HEK293 (cell line): Measurements from ENCODE around the gene SEMA6A.

ENCODE experiments used
- CTCF ChIA-PET: fragments of 350-600 bp; formaldehyde crosslinking; extraction: SDS; loops from one replicate; lab custom pipeline; 2021; ENCODE audit warnings: antibody characterized with exemption; lab: Yijun Ruan, JAX
- POLR2A ChIA-PET: fragments of 300-600 bp; formaldehyde crosslinking; extraction: SDS; loops from one replicate; lab custom pipeline; 2020; ENCODE audit warnings: antibody characterized with exemption, inconsistent platforms; lab: Yijun Ruan, JAX
- H3K27ac ChIP-seq: fragments of 200-500 bp; sonication (Bioruptor generic); 2 replicates; pipeline ENCODE4 v1.5.1; 2014; ENCODE audit warnings: low read depth, low read length, control low read depth, inconsistent platforms; ENCODE audit errors: extremely low read depth
- H3K36me3 ChIP-seq, 2 experiments: fragments of 200-500 bp in 1 of 2; sonication (Bioruptor generic) in 1 of 2; 1 replicate in 1 of 2; 2 replicates in 1 of 2; pipeline ENCODE4 v1.5.1; 2014 to 2017; ENCODE audit warnings: inconsistent platforms in 2 of 2, low read length in 2 of 2; ENCODE audit not compliant: control insufficient read depth in 2 of 2, insufficient read depth in 1 of 2
- H3K4me1 ChIP-seq: fragments of 200-500 bp; sonication (Bioruptor generic); 2 replicates; pipeline ENCODE4 v1.5.1; 2014; ENCODE audit warnings: mild to moderate bottlenecking, low read length, inconsistent platforms; ENCODE audit not compliant: control insufficient read depth, insufficient read depth
- H3K4me3 ChIP-seq: 2 replicates; pipeline ENCODE4 v1.5.1; 2011; ENCODE audit warnings: low read depth, mild to moderate bottlenecking, control low read depth, low read length, moderate library complexity
- H3K9me3 ChIP-seq: fragments of 200-500 bp; sonication (Bioruptor generic); 2 replicates; pipeline ENCODE4 v1.5.1; 2014; ENCODE audit warnings: low read depth, low read length, inconsistent platforms; ENCODE audit not compliant: control insufficient read depth, insufficient read depth
- CTCF ChIP-seq: fragments of 450-650 bp; formaldehyde crosslinking; IDR thresholded peaks from 2 replicates; pipeline ENCODE4 v1.5.1; 2016; ENCODE audit warnings: missing biosample characterization, missing genetic modification characterization
- FEZF1 ChIP-seq: fragments of 450-650 bp; formaldehyde crosslinking; IDR thresholded peaks from 2 replicates; pipeline ENCODE4 v1.5.1; 2016; ENCODE audit warnings: missing biosample characterization, missing genetic modification characterization
- IKZF3 ChIP-seq: fragments of 450-650 bp; IDR thresholded peaks from 2 replicates; pipeline ENCODE4 v1.5.0; 2018; ENCODE audit warnings: missing biosample characterization, mild to moderate bottlenecking, missing genetic modification characterization, moderate library complexity
- KLF10 ChIP-seq: fragments of 450-650 bp; IDR thresholded peaks from 2 replicates; pipeline ENCODE4 v1.5.1; 2018; ENCODE audit warnings: missing biosample characterization, mild to moderate bottlenecking, missing genetic modification characterization
- MZF1 ChIP-seq: fragments of 450-650 bp; formaldehyde crosslinking; IDR thresholded peaks from 2 replicates; pipeline ENCODE4 v1.5.1; 2017; ENCODE audit warnings: missing biosample characterization, missing genetic modification characterization, borderline replicate concordance
- PATZ1 ChIP-seq: fragments of 450-650 bp; formaldehyde crosslinking; IDR thresholded peaks from 2 replicates; pipeline ENCODE4 v1.5.1; 2016; ENCODE audit warnings: missing biosample characterization, missing genetic modification characterization
- PRDM1 ChIP-seq: fragments of 450-650 bp; formaldehyde crosslinking; IDR thresholded peaks from 2 replicates; pipeline ENCODE4; 2016; ENCODE audit warnings: missing biosample characterization, missing genetic modification characterization
- PRDM10 ChIP-seq: fragments of 450-650 bp; formaldehyde crosslinking; IDR thresholded peaks from 2 replicates; pipeline ENCODE4 v1.5.1; 2016; ENCODE audit warnings: missing biosample characterization, missing genetic modification characterization
- ZBTB10 ChIP-seq: fragments of 450-650 bp; formaldehyde crosslinking; IDR thresholded peaks from 2 replicates; pipeline ENCODE4 v1.5.1; 2016; ENCODE audit warnings: missing biosample characterization, missing genetic modification characterization
- ZBTB17 ChIP-seq: fragments of 450-650 bp; formaldehyde crosslinking; IDR thresholded peaks from 2 replicates; pipeline ENCODE4 v1.5.1; 2016; ENCODE audit warnings: missing biosample characterization, missing genetic modification characterization
- ZNF10 ChIP-seq: fragments of 450-650 bp; formaldehyde crosslinking; IDR thresholded peaks from 2 replicates; pipeline ENCODE4 v1.5.1; 2017; ENCODE audit warnings: missing biosample characterization, missing genetic modification characterization
- ZNF121 ChIP-seq: fragments of 450-650 bp; formaldehyde crosslinking; IDR thresholded peaks from 2 replicates; pipeline ENCODE4 v1.5.1; 2016; ENCODE audit warnings: missing biosample characterization, missing genetic modification characterization
- ZNF148 ChIP-seq: fragments of 450-650 bp; formaldehyde crosslinking; IDR thresholded peaks from 2 replicates; pipeline ENCODE4 v1.5.0; 2017; ENCODE audit warnings: missing biosample characterization, missing genetic modification characterization, borderline replicate concordance
- ZNF335 ChIP-seq: fragments of 450-650 bp; formaldehyde crosslinking; conservative IDR thresholded peaks from 2 replicates; pipeline ENCODE4 v1.5.1; 2016; ENCODE audit warnings: missing biosample characterization, missing genetic modification characterization
- ZNF341 ChIP-seq: fragments of 450-650 bp; formaldehyde crosslinking; IDR thresholded peaks from 2 replicates; pipeline ENCODE4; 2016; ENCODE audit warnings: low read depth, missing biosample characterization, missing genetic modification characterization
- ZNF549 ChIP-seq: fragments of 450-650 bp; IDR thresholded peaks from 2 replicates; pipeline ENCODE4 v1.5.1; 2018; ENCODE audit warnings: missing biosample characterization, missing genetic modification characterization, mild to moderate bottlenecking, inconsistent platforms, moderate library complexity
- ZNF580 ChIP-seq: fragments of 450-650 bp; formaldehyde crosslinking; IDR thresholded peaks from 2 replicates; pipeline ENCODE4 v1.5.1; 2016; ENCODE audit warnings: missing biosample characterization, missing genetic modification characterization
- ZNF645 ChIP-seq: fragments of 450-650 bp; formaldehyde crosslinking; IDR thresholded peaks from 2 replicates; pipeline ENCODE4; 2016; ENCODE audit warnings: missing biosample characterization, missing genetic modification characterization
- ZNF777 ChIP-seq: fragments of 450-650 bp; formaldehyde crosslinking; IDR thresholded peaks from 2 replicates; pipeline ENCODE4 v1.5.1; 2017; ENCODE audit warnings: missing biosample characterization, missing genetic modification characterization, borderline replicate concordance

SEMA6A gene

GRCh38 chr5:116576053-116576713, 1.6 kb upstream of the SEMA6A start (continued):
- TF ChIP-seq PATZ1 (tag by site-specific recombination), result peak; percentile 85
- peak; percentile 85 for TF ChIP-seq CTCF (tag by site-specific recombination)
- TF ChIP-seq ZNF645 (tag by site-specific recombination), result no peak
- TF ChIP-seq MZF1 (tag by site-specific recombination), result peak; percentile 44; the same call in 1 of the 2 replicates
- TF ChIP-seq KLF10 (tag by site-specific recombination), result peak; percentile 68; the same call in 1 of the 2 replicates
- TF ChIP-seq ZNF148 (tag by site-specific recombination), result no peak
- TF ChIP-seq ZNF580 (tag by site-specific recombination), result peak; percentile 93
- TF ChIP-seq ZNF335 (tag by site-specific recombination), result 0 out of 2 replicates have a peak, but pooled peaks have one; percentile 12
- peak; percentile 52 for TF ChIP-seq FEZF1 (tag by site-specific recombination)
- TF ChIP-seq ZNF121 (tag by site-specific recombination), result no peak
- 0 out of 2 replicates have a peak, but pooled peaks have one; percentile 11 for TF ChIP-seq ZBTB17
- TF ChIP-seq IKZF3 (tag by site-specific recombination), result peak; percentile 95

GRCh38 chr5:116575326-116576052, 866 bp upstream of the SEMA6A start:
- Histone ChIP-seq H3K4me3 (peak overlapping the region; percentile 68), H3K9me3 (no peaks in the 10 kb centered on the region), H3K4me1 (peaks cover 9% of the 10 kb centered on the region; the same call in 1 of the 2 replicates), H3K36me3 (no peaks in the 10 kb centered on the region), H3K27ac (peak overlapping the region; percentile 72)
- ChIA-PET CTCF (interaction anchor here (0.5 to 1.2 kb wide), 19 partner anchors 9 to 1754 kb away, joined by 3 to 10 read pairs (median 3); no protein-coding TSS in a partner anchor), POLR2A (interaction anchor here (0.5 to 1.3 kb wide), 9 partner anchors 9 to 1012 kb away, joined by 3 to 5 read pairs (median 4); no protein-coding TSS in a partner anchor)
- TF ChIP-seq ZNF10 (no peak), PRDM10 (tag by site-specific recombination) (peak; percentile 87), ZNF341 (tag by site-specific recombination) (peak; percentile 81), ZNF549 (tag by site-specific recombination) (0 out of 2 replicates have a peak, but pooled peaks have one; percentile 53), ZNF777 (tag by site-specific recombination) (peak; percentile 9; the same call in 1 of the 2 replicates), PRDM1 (tag by site-specific recombination) (peak; percentile 54; the same call in 1 of the 2 replicates), ZBTB10 (tag by site-specific recombination) (peak; percentile 40; the same call in 1 of the 2 replicates)
